ENCODE data around the gene XPO1.

GRCh38 chr2:61558160-61558559 is 20.0 kb upstream of the XPO1 start:
- no peak for TF ChIP-seq GATA2 (IDR thresholded peaks at IDR 0.05; ENCODE audit: low read depth, low read length)
- no peak for TF ChIP-seq GATA3 (IDR thresholded peaks at IDR 0.05; ENCODE audit: low read depth, low read length)
